Neural progenitor cell (in vitro differentiated cells): ENCODE data around the gene PLCD3.

Experiments
- CTCF ChIP-seq: fragments of 200-600 bp; sonication (generic); IDR thresholded peaks from 2 replicates; pipeline ENCODE4 v1.5.1; 2017; ENCODE audit warnings: antibody characterized with exemption, mild to moderate bottlenecking
- EZH2 ChIP-seq: fragments of 200-600 bp; sonication (generic); IDR thresholded peaks from 2 replicates; pipeline ENCODE4 v1.6.1; 2017; ENCODE audit warnings: antibody characterized with exemption, mild to moderate bottlenecking, moderate library complexity
- EZH2phosphoT487 ChIP-seq: fragments of 200-600 bp; sonication (generic); IDR thresholded peaks from 2 replicates; pipeline ENCODE4 v1.6.1; 2017; ENCODE audit warnings: antibody characterized with exemption

- TF ChIP-seq CTCF: no peak
- no peak for TF ChIP-seq EZH2
- TF ChIP-seq EZH2phosphoT487: no peak
Measured at GRCh38 chr17:45091778-45092425, 40.4 kb downstream of the PLCD3 start.
